HepG2 (cell line): ENCODE measurements around the gene PIANP. TPM values are rescaled to one million over a fixed set of nuclear protein-coding genes. Genes with fewer than 3 reads are reported as not detected.

ENCODE experiments used
- AGO2 ChIP-seq: fragments of 200-400 bp; formaldehyde crosslinking; optimal IDR thresholded peaks from 2 replicates; pipeline ENCODE3; 2017; ENCODE audit warnings: mild to moderate bottlenecking, low read depth, low read length, moderate library complexity
- BCL6 ChIP-seq: IDR thresholded peaks from 2 replicates; pipeline ENCODE4 v1.6.1; 2016; ENCODE audit warnings: missing genetic modification reagents, missing compliant biosample characterization
- HIC2 ChIP-seq: sonication (generic); formaldehyde crosslinking; IDR thresholded peaks from 2 replicates; pipeline ENCODE4 v1.9.0; 2022; ENCODE audit warnings: low read depth, missing genetic modification reagents
- KLF6 ChIP-seq: IDR thresholded peaks from 2 replicates; pipeline ENCODE4 v1.8.0; 2016; ENCODE audit warnings: missing biosample characterization, missing genetic modification reagents
- MED1 ChIP-seq: sonication (generic); formaldehyde crosslinking; IDR thresholded peaks from 2 replicates; pipeline ENCODE4 v1.4.0; 2020; ENCODE audit warnings: missing genetic modification reagents
- MTA3 ChIP-seq: sonication (generic); formaldehyde crosslinking; IDR thresholded peaks from 2 replicates; pipeline ENCODE4 v1.4.0; 2020; ENCODE audit warnings: missing genetic modification reagents
- MXD1 ChIP-seq: sonication (generic); formaldehyde crosslinking; IDR thresholded peaks from 2 replicates; pipeline ENCODE4 v1.4.0; 2020; ENCODE audit warnings: mild to moderate bottlenecking, missing genetic modification reagents
- NR3C1 ChIP-seq: sonication (generic); formaldehyde crosslinking; IDR thresholded peaks from 2 replicates; pipeline ENCODE4 v1.4.0; 2020; ENCODE audit warnings: missing genetic modification reagents
- PHF8 ChIP-seq: sonication (generic); formaldehyde crosslinking; IDR thresholded peaks from 2 replicates; pipeline ENCODE4 v1.5.0; 2020; ENCODE audit warnings: missing genetic modification reagents
- POLR2A ChIP-seq, 2 experiments: IDR thresholded peaks; 2 replicates each; pipeline ENCODE4 v1.6.1; 2011; ENCODE audit warnings: low read depth in 2 of 2, low read length in 2 of 2, mild to moderate bottlenecking in 1 of 2, moderate library complexity in 1 of 2; ENCODE audit not compliant: insufficient read depth in 1 of 2
- PTBP1 ChIP-seq: fragments of 200-400 bp; formaldehyde crosslinking; IDR thresholded peaks from 2 replicates; pipeline ENCODE4 v1.6.1; 2018; ENCODE audit warnings: low read length, low read depth; ENCODE audit not compliant: poor library complexity, severe bottlenecking
- TAF15 ChIP-seq: fragments of 200-400 bp; formaldehyde crosslinking; IDR thresholded peaks from one replicate; pipeline ENCODE4 v1.6.1; 2018; ENCODE audit warnings: mild to moderate bottlenecking, low read depth, low read length; ENCODE audit not compliant: poor library complexity, severe bottlenecking
- ZBTB21 ChIP-seq: sonication (generic); formaldehyde crosslinking; IDR thresholded peaks from 2 replicates; pipeline ENCODE4 v1.4.0; 2020; ENCODE audit warnings: missing genetic modification reagents
- ZNF431 ChIP-seq: sonication (generic); formaldehyde crosslinking; IDR thresholded peaks from 2 replicates; pipeline ENCODE4 v1.9.0; 2022; ENCODE audit warnings: missing genetic modification reagents, low read depth, mild to moderate bottlenecking, borderline replicate concordance
- ZNF564 ChIP-seq: sonication (generic); formaldehyde crosslinking; IDR thresholded peaks from 2 replicates; pipeline ENCODE4 v1.8.1; 2023; ENCODE audit warnings: mild to moderate bottlenecking, missing genetic modification reagents
- ZNF574 ChIP-seq: sonication (generic); formaldehyde crosslinking; IDR thresholded peaks from 2 replicates; pipeline ENCODE4 v1.4.0; 2020; ENCODE audit warnings: missing genetic modification reagents
- polyA plus RNA-seq, 8 experiments: library from polyadenylated mRNA; depleted of rRNA in 3 of 8; stranded (reverse) in 7 of 8; unstranded in 1 of 8; fragments of >200 nt; fragmentation: Illumina TruSeq in 4 of 8; extraction: Trizol in 4 of 8; gene quantifications; 2 replicates each; pipeline versions ENCODE4 v1.2.1 to v1.2.3, GENCODE V29; 2011 to 2016; ENCODE audit warnings: low read depth in 4 of 8, missing spikeins in 1 of 8, mixed read lengths in 1 of 8; ENCODE audit not compliant: insufficient read depth in 1 of 8
- total RNA-seq, 5 experiments: library from RNA; depleted of rRNA; stranded (reverse); fragments of >200 nt; fragmentation: Illumina TruSeq; extraction: Trizol; gene quantifications; 2 replicates each; pipeline ENCODE4 v1.2.3, GENCODE V29; 2016; ENCODE audit warnings: low read depth in 1 of 5
- TF ChIP-seq, protein P1 (sequence below): sonication (generic); formaldehyde crosslinking; IDR thresholded peaks from 2 replicates; pipeline ENCODE4 v1.4.0; 2020; ENCODE audit warnings: mild to moderate bottlenecking, missing genetic modification reagents
- TF ChIP-seq, protein P2 (sequence below): sonication (generic); formaldehyde crosslinking; IDR thresholded peaks from 2 replicates; pipeline ENCODE4 v1.8.0; 2022; ENCODE audit warnings: mild to moderate bottlenecking, missing genetic modification reagents

The PIANP gene
- total and polyA plus RNA-seq, 2 of the 13 experiments (the other 11 are each of a cell fraction or from before 2014, with no cell fraction given), result not detected

- TF ChIP-seq MED1 (CRISPR knock-in tag) (peak; percentile 81), PTBP1 (no peak), MTA3 (no peak), ZNF564 (CRISPR knock-in tag) (peak; percentile 85), BCL6 (no peak; the same call in 1 of the 2 replicates), KLF6 (CRISPR knock-in tag) (peak; percentile 88), ZNF574 (CRISPR knock-in tag) (peak; percentile 99), POLR2A (IDR thresholded peaks at IDR 0.05; ENCODE audit: insufficient read depth in 1 of 2, low read depth in 2 of 2, low read length in 2 of 2) (peak; percentile 68 to 85), HIC2 (CRISPR knock-in tag) (no peak), MXD1 (CRISPR knock-in tag) (peak; percentile 98), NR3C1 (CRISPR knock-in tag) (no peak), ZBTB21 (CRISPR knock-in tag) (peak; percentile 48; the same call in 1 of the 2 replicates), TAF15 (no peak), ZNF431 (peak; percentile 72), PHF8 (CRISPR knock-in tag) (peak; percentile 80; the same call in 1 of the 2 replicates), AGO2 (peak; percentile 36)
- TF ChIP-seq, protein P1, sequence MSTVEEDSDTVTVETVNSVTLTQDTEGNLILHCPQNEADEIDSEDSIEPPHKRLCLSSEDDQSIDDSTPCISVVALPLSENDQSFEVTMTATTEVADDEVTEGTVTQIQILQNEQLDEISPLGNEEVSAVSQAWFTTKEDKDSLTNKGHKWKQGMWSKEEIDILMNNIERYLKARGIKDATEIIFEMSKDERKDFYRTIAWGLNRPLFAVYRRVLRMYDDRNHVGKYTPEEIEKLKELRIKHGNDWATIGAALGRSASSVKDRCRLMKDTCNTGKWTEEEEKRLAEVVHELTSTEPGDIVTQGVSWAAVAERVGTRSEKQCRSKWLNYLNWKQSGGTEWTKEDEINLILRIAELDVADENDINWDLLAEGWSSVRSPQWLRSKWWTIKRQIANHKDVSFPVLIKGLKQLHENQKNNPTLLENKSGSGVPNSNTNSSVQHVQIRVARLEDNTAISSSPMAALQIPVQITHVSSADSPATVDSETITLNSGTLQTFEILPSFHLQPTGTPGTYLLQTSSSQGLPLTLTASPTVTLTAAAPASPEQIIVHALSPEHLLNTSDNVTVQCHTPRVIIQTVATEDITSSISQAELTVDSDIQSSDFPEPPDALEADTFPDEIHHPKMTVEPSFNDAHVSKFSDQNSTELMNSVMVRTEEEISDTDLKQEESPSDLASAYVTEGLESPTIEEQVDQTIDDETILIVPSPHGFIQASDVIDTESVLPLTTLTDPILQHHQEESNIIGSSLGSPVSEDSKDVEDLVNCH, result no peak
- TF ChIP-seq, protein P2, sequence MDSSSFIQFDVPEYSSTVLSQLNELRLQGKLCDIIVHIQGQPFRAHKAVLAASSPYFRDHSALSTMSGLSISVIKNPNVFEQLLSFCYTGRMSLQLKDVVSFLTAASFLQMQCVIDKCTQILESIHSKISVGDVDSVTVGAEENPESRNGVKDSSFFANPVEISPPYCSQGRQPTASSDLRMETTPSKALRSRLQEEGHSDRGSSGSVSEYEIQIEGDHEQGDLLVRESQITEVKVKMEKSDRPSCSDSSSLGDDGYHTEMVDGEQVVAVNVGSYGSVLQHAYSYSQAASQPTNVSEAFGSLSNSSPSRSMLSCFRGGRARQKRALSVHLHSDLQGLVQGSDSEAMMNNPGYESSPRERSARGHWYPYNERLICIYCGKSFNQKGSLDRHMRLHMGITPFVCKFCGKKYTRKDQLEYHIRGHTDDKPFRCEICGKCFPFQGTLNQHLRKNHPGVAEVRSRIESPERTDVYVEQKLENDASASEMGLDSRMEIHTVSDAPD, result 0 out of 2 replicates have a peak, but pooled peaks have one; percentile 45
Observed at GRCh38 chr12:6723607-6724408, 23.2 kb upstream of the PIANP start, which contains the start of gene COPS7A (continued).
